B cell (primary cell): ENCODE measurements around the gene ZMYND8.

Experiments
- CTCF ChIP-seq: fragments of 200-600 bp; IDR thresholded peaks from one replicate; pipeline ENCODE4 v1.8.0; 2022; ENCODE audit warnings: antibody characterized with exemption, mild to moderate bottlenecking
- EZH2 ChIP-seq: IDR thresholded peaks from 2 replicates; pipeline ENCODE4 v1.6.1; 2012; ENCODE audit warnings: borderline replicate concordance, low read depth, mild to moderate bottlenecking, moderate library complexity, low read length; ENCODE audit not compliant: insufficient read depth, poor library complexity, severe bottlenecking

GRCh38 chr20:47356220-47356525 lies 326 bp downstream of the ZMYND8 start:
- TF ChIP-seq CTCF (no peak), EZH2 (no peak)
